HEK293 (cell line): ENCODE results near the gene IL31RA.
A peak's percentile ranks its signal among the peaks of the same experiment; 100 is the strongest.

Experiments
- CTCF ChIA-PET: fragments of 350-600 bp; formaldehyde crosslinking; extraction: SDS; loops from one replicate; lab custom pipeline; 2021; ENCODE audit warnings: antibody characterized with exemption; lab: Yijun Ruan, JAX
- POLR2A ChIA-PET: fragments of 300-600 bp; formaldehyde crosslinking; extraction: SDS; loops from one replicate; lab custom pipeline; 2020; ENCODE audit warnings: antibody characterized with exemption, inconsistent platforms; lab: Yijun Ruan, JAX
- H3K27ac ChIP-seq: fragments of 200-500 bp; sonication (Bioruptor generic); 2 replicates; pipeline ENCODE4 v1.5.1; 2014; ENCODE audit warnings: low read depth, low read length, control low read depth, inconsistent platforms; ENCODE audit errors: extremely low read depth
- H3K36me3 ChIP-seq, 2 experiments: fragments of 200-500 bp in 1 of 2; sonication (Bioruptor generic) in 1 of 2; 1 replicate in 1 of 2; 2 replicates in 1 of 2; pipeline ENCODE4 v1.5.1; 2014 to 2017; ENCODE audit warnings: inconsistent platforms in 2 of 2, low read length in 2 of 2; ENCODE audit not compliant: control insufficient read depth in 2 of 2, insufficient read depth in 1 of 2
- H3K4me1 ChIP-seq: fragments of 200-500 bp; sonication (Bioruptor generic); 2 replicates; pipeline ENCODE4 v1.5.1; 2014; ENCODE audit warnings: mild to moderate bottlenecking, low read length, inconsistent platforms; ENCODE audit not compliant: control insufficient read depth, insufficient read depth
- H3K4me3 ChIP-seq: 2 replicates; pipeline ENCODE4 v1.5.1; 2011; ENCODE audit warnings: low read depth, mild to moderate bottlenecking, control low read depth, low read length, moderate library complexity
- H3K9me3 ChIP-seq: fragments of 200-500 bp; sonication (Bioruptor generic); 2 replicates; pipeline ENCODE4 v1.5.1; 2014; ENCODE audit warnings: low read depth, low read length, inconsistent platforms; ENCODE audit not compliant: control insufficient read depth, insufficient read depth
- KLF16 ChIP-seq: fragments of 450-650 bp; formaldehyde crosslinking; IDR thresholded peaks from 2 replicates; pipeline ENCODE4 v1.5.1; 2017; ENCODE audit warnings: missing biosample characterization, missing genetic modification characterization
- PRDM6 ChIP-seq: fragments of 450-650 bp; formaldehyde crosslinking; IDR thresholded peaks from 2 replicates; pipeline ENCODE4 v1.5.1; 2017; ENCODE audit warnings: missing biosample characterization, missing genetic modification characterization
- REST ChIP-seq: fragments of 450-650 bp; formaldehyde crosslinking; IDR thresholded peaks from 2 replicates; pipeline ENCODE4 v1.5.1; 2016; ENCODE audit warnings: missing biosample characterization, missing genetic modification characterization
- ZBTB49 ChIP-seq: fragments of 450-650 bp; formaldehyde crosslinking; IDR thresholded peaks from 2 replicates; pipeline ENCODE4 v1.5.1; 2016; ENCODE audit warnings: missing biosample characterization, missing genetic modification characterization, low read depth
- ZBTB7A ChIP-seq: fragments of 450-650 bp; formaldehyde crosslinking; IDR thresholded peaks from 2 replicates; pipeline ENCODE4 v1.5.1; 2016; ENCODE audit warnings: low read depth, missing biosample characterization, missing genetic modification characterization
- ZNF416 ChIP-seq: fragments of 450-650 bp; formaldehyde crosslinking; IDR thresholded peaks from 2 replicates; pipeline ENCODE4 v1.5.1; 2016; ENCODE audit warnings: missing biosample characterization, missing genetic modification characterization
- ZNF645 ChIP-seq: fragments of 450-650 bp; formaldehyde crosslinking; IDR thresholded peaks from 2 replicates; pipeline ENCODE4; 2016; ENCODE audit warnings: missing biosample characterization, missing genetic modification characterization
- ZNF747 ChIP-seq: fragments of 450-650 bp; formaldehyde crosslinking; IDR thresholded peaks from 2 replicates; pipeline ENCODE4 v1.5.1; 2016; ENCODE audit warnings: missing biosample characterization, missing genetic modification characterization

IL31RA gene

GRCh38 chr5:55864606-55865541 is 13.7 kb downstream of the IL31RA start (continued):
- TF ChIP-seq ZBTB49 (tag by site-specific recombination), result no peak
- TF ChIP-seq ZNF416, result no peak

- TF ChIP-seq ZBTB7A (tag by site-specific recombination) (no peak), ZNF747 (tag by site-specific recombination) (no peak), REST (tag by site-specific recombination) (peak; percentile 94), PRDM6 (no peak), KLF16 (tag by site-specific recombination) (no peak)
- TF ChIP-seq, all 188 proteins: peak for 1
- no peaks in the 10 kb centered on the region for H3K9me3 ChIP-seq
- H3K4me1 ChIP-seq, result no peaks in the 10 kb centered on the region
- H3K4me3 ChIP-seq, result no peak overlapping the region
- H3K27ac ChIP-seq, result no peak overlapping the region
- H3K36me3 ChIP-seq, result no peaks in the 10 kb centered on the region
- ChIA-PET POLR2A (interaction anchor here (0.6 kb wide), 2 partner anchors 90 to 363 kb away, joined by 3 to 6 read pairs; no protein-coding TSS in a partner anchor), CTCF (no interaction called here)
Observed at GRCh38 chr5:55865831-55866230, 14.7 kb downstream of the IL31RA start.

- TF ChIP-seq ZNF645 (tag by site-specific recombination), result no peak
- no peak overlapping the region for H3K4me3 ChIP-seq
- H3K36me3 ChIP-seq, result no peaks in the 10 kb centered on the region
- H3K4me1 ChIP-seq, result no peaks in the 10 kb centered on the region
- no peaks in the 10 kb centered on the region for H3K9me3 ChIP-seq
- POLR2A ChIA-PET, result interaction anchor here (0.6 kb wide), 1 partner anchor 89 kb away, joined by 3 read pairs; no protein-coding TSS in a partner anchor
- CTCF ChIA-PET, result interaction anchor here (0.7 kb wide), 1 partner anchor 10 kb away, joined by 3 read pairs; no protein-coding TSS in a partner anchor
- no peak overlapping the region for H3K27ac ChIP-seq
Observed at GRCh38 chr5:55866485-55866884, 15.3 kb downstream of the IL31RA start.
